Spleen (tissue), 11 donors: ENCODE data around the gene HUS1B. TPM values are rescaled to one million over a fixed set of nuclear protein-coding genes. Genes with fewer than 3 reads are reported as not detected.

Experiments
- DNase-seq: peaks from one replicate; pipeline ENCODE4 v3.0.0-alpha.2; 2020
- H3K27ac ChIP-seq, 8 donors: fragments of 200-600 bp; sonication (generic) in 7 of 8; 1 replicate in 4 of 8; 2 replicates in 4 of 8; pipeline versions ENCODE4 v1.5.0 to v1.8.0; 2016 to 2021; ENCODE audit warnings: inconsistent platforms in 4 of 8, mild to moderate bottlenecking in 4 of 8, moderate library complexity in 1 of 8
- H3K27me3 ChIP-seq, 7 donors: fragments of 200-600 bp; sonication (generic) in 6 of 7; replicated peaks in 1 of 7; 1 replicate in 4 of 7; 2 replicates in 3 of 7; pipeline versions ENCODE4 v1.5.0 to v1.8.0; 2016 to 2021; ENCODE audit warnings: inconsistent platforms in 3 of 7, mild to moderate bottlenecking in 1 of 7
- H3K36me3 ChIP-seq, 6 donors: fragments of 200-600 bp; sonication (generic) in 5 of 6; 1 replicate in 4 of 6; 2 replicates in 2 of 6; pipeline versions ENCODE4 v1.5.0 to v1.8.0; 2016 to 2021; ENCODE audit warnings: inconsistent platforms in 2 of 6
- H3K4me1 ChIP-seq, 6 donors: fragments of 200-600 bp; sonication (generic) in 5 of 6; 1 replicate in 3 of 6; 2 replicates in 3 of 6; pipeline versions ENCODE4 v1.5.0 to v1.8.0; 2016 to 2021; ENCODE audit warnings: inconsistent platforms in 3 of 6
- H3K4me3 ChIP-seq, 8 donors: fragments of 200-600 bp; sonication (generic) in 7 of 8; 1 replicate in 4 of 8; 2 replicates in 4 of 8; pipeline versions ENCODE4 v1.5.0 to v1.8.0; 2016 to 2021; ENCODE audit warnings: inconsistent platforms in 4 of 8, mild to moderate bottlenecking in 4 of 8, moderate library complexity in 2 of 8
- H3K9me3 ChIP-seq, 8 donors: fragments of 200-600 bp; sonication (generic) in 7 of 8; 1 replicate in 4 of 8; 2 replicates in 4 of 8; pipeline versions ENCODE4 v1.5.0 to v1.8.0; 2016 to 2021; ENCODE audit warnings: inconsistent platforms in 4 of 8
- CTCF ChIP-seq, 11 experiments: fragments of 200-600 bp in 7 of 11; fragments of 450-650 bp in 4 of 11; sonication (generic) in 4 of 11; IDR thresholded peaks in 8 of 11; conservative IDR thresholded peaks in 3 of 11; 1 replicate in 7 of 11; 2 replicates in 4 of 11; pipeline versions ENCODE4 v1.4.0 to v1.8.0; 2016 to 2021; ENCODE audit warnings: antibody characterized with exemption in 11 of 11, inconsistent platforms in 4 of 11, mild to moderate bottlenecking in 1 of 11
- POLR2A ChIP-seq, 3 donors: fragments of 450-650 bp; IDR thresholded peaks; one replicate each; pipeline ENCODE4 v1.5.1; 2017; ENCODE audit warnings: antibody characterized with exemption in 3 of 3, mild to moderate bottlenecking in 1 of 3
- POLR2AphosphoS5 ChIP-seq, 3 donors: sonication (generic); formaldehyde crosslinking; IDR thresholded peaks; one replicate each; pipeline ENCODE4 v1.5.1; 2017; ENCODE audit warnings: antibody characterized with exemption in 3 of 3
- WGBS, 5 donors: extraction: QIAGEN DNeasy Blood & Tissue Kit in 3 of 5; methylation state at CpG; one replicate each; pipeline versions ENCODE4 v1.1.5 to v1.1.7; 2013 to 2018; 5-methylcytosine and 5-hydroxymethylcytosine counted together
- intact Hi-C: fragments of 100-400 bp; cut with DNase I; formaldehyde crosslinking; loops from one replicate; pipeline ENCODE4 v1.15.0; 2023; ENCODE audit warnings: low total_unique reads
- polyA plus RNA-seq, 3 donors: library from polyadenylated mRNA; stranded (reverse); fragments of 200-250 nt; gene quantifications; one replicate each; pipeline ENCODE4 v1.2.1, GENCODE V29; 2013
- total RNA-seq, 7 donors: library from RNA; depleted of rRNA in 3 of 7; stranded (reverse); fragments of >200 nt in 3 of 7; fragmentation: NEBNext Ultra II Directional in 4 of 7; extraction: Animal tissue kit (Norgen Biotek cat#: 25700) in 4 of 7; gene quantifications; one replicate each; pipeline versions ENCODE4 v1.1.0 to v1.2.1, GENCODE V29; 2016 to 2021
- donor health status: healthy with polysubstance abuse.
- donor health status: DM: no; HTN: no; CAD: no; lungs with moderate emphysema.
- donor health status: DM: no; HTN: no; CAD: no.
- donor health status: Bipolar disorder and iron deficiency.
- donor health status: healthy.
- donor health status: DM: no; HTN: no; CAD: no.
- donor health status: DM: yes; HTN: yes; CAD: no.

HUS1B gene
- total and polyA plus RNA-seq, 10 donors: 0.06 to 6.1 (median 2.2) TPM

- H3K27me3 ChIP-seq: no peaks in the 10 kb centered on the region
- no peaks in the 10 kb centered on the region for H3K9me3 ChIP-seq
- 72 to 88% (median 86%) methylated on average over 3 of the region's 3 CpGs for WGBS, 5 donors
- no peak for DNase-seq
- H3K27ac ChIP-seq: no peak overlapping the region
- intact Hi-C loops: no loop called here
- peaks cover 0 to 4% (median 0%) of the 10 kb centered on the region in 6 donors for H3K4me1 ChIP-seq
- no peak overlapping the region for H3K4me3 ChIP-seq
- no peaks in the 10 kb centered on the region for H3K36me3 ChIP-seq
- no peak for TF ChIP-seq CTCF (IDR thresholded peaks at IDR 0.05 in 8 of 11, conservative IDR thresholded peaks at IDR 0.05 in 3 of 11)
- no peak for TF ChIP-seq POLR2AphosphoS5 (IDR thresholded peaks at IDR 0.05)
- no peak for TF ChIP-seq POLR2A (IDR thresholded peaks at IDR 0.05)
Measured at GRCh38 chr6:703552-703951, 46.7 kb upstream of the HUS1B start.

- Histone ChIP-seq H3K9me3 (no peaks in the 10 kb centered on the region), H3K36me3 (no peaks in the 10 kb centered on the region), H3K27me3 (no peaks in the 10 kb centered on the region), H3K4me1 (peaks cover 0 to 4% (median 0%) of the 10 kb centered on the region in 6 donors), H3K4me3 (no peak overlapping the region), H3K27ac (no peak overlapping the region)
- WGBS, 5 donors: 78 to 87% (median 81%) methylated on average over 11 of the region's 11 CpGs
- TF ChIP-seq CTCF (IDR thresholded peaks at IDR 0.05 in 8 of 11, conservative IDR thresholded peaks at IDR 0.05 in 3 of 11) (no peak), POLR2AphosphoS5 (IDR thresholded peaks at IDR 0.05) (no peak), POLR2A (IDR thresholded peaks at IDR 0.05) (no peak)
- DNase-seq: no peak
- intact Hi-C loops: no loop called here
Measured at GRCh38 chr6:701700-702479, 45.0 kb upstream of the HUS1B start.

DNA sequence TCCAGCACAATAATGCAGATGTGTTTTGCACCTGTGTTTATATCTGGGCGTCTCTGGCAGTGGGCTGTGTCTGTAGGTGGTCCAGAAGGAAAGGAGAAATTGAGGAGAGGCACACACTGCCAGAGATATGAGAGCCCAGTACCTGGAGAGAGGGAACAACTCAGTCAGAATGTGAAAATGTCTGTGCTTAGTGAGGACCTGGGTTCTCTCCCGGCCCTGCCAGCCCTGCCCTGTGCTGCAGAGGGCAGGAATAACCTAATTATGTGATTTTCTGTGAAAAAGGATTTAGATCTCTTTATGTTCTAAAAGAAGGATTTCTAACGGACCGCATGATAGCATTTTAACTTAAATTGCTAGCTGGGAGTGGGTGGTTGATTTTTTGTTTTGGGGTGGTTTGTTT lies 44.3 kb upstream of the HUS1B start:
- intact Hi-C loops: no loop called here
- no peak for TF ChIP-seq CTCF (IDR thresholded peaks at IDR 0.05 in 8 of 11, conservative IDR thresholded peaks at IDR 0.05 in 3 of 11)
- TF ChIP-seq POLR2AphosphoS5 (IDR thresholded peaks at IDR 0.05): no peak
- no peak for TF ChIP-seq POLR2A (IDR thresholded peaks at IDR 0.05)
- Histone ChIP-seq H3K27me3 (no peaks in the 10 kb centered on the region), H3K36me3 (no peaks in the 10 kb centered on the region), H3K27ac (no peak overlapping the region), H3K4me3 (no peak overlapping the region), H3K9me3 (no peaks in the 10 kb centered on the region), H3K4me1 (peaks cover 0 to 4% (median 0%) of the 10 kb centered on the region in 6 donors)
- 79 to 87% (median 84%) methylated on average over 4 of the region's 4 CpGs for WGBS, 5 donors
- no peak for DNase-seq

DNA sequence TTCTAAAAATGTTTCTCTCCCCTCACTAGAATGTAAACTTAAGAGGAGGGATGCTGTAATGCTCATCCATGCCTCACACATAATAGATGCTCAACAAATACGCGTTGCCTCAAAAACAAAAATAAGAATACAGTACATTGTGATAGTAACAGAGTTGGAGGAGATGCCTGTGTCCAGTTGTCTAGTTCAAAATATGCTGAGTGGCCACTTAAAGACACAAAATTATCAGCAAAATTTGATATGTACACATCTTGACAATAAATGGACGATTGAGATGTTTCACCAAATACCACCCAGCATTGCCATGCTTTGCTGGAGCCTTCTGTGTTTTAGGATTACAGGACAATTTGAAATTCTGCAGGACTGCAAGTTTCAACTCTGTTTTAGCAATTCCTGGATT lies 43.6 kb upstream of the HUS1B start:
- H3K36me3 ChIP-seq: no peaks in the 10 kb centered on the region

More for the DNA sequence above, 43.6 kb upstream of the HUS1B start:
- Histone ChIP-seq H3K27ac (no peak overlapping the region), H3K4me3 (no peak overlapping the region), H3K27me3 (no peaks in the 10 kb centered on the region), H3K9me3 (no peaks in the 10 kb centered on the region), H3K4me1 (peaks cover 0 to 4% (median 0%) of the 10 kb centered on the region in 6 donors)
- TF ChIP-seq POLR2AphosphoS5 (IDR thresholded peaks at IDR 0.05) (no peak), CTCF (IDR thresholded peaks at IDR 0.05 in 8 of 11, conservative IDR thresholded peaks at IDR 0.05 in 3 of 11) (no peak), POLR2A (IDR thresholded peaks at IDR 0.05) (no peak)
- intact Hi-C loops: no loop called here
- WGBS, 5 donors: 94 to 97% (median 96%) methylated on average over 3 of the region's 3 CpGs
- no peak for DNase-seq
